HG03039 (cell line): ENCODE data around the gene KIF2C.
"Not testable (repeated sequence)": the region's sequence is repeated elsewhere in the genome, so short reads cannot be mapped to it uniquely, and the experiment has no call there.

Experiments
- ATAC-seq: cut with Tn5 transposase; IDR thresholded peaks from one replicate; pipeline ENCODE4 v1.9.1; 2021; ENCODE audit warnings: mild to moderate bottlenecking, moderate library complexity; ENCODE audit not compliant: unreplicated experiment

Gene KIF2C

DNA sequence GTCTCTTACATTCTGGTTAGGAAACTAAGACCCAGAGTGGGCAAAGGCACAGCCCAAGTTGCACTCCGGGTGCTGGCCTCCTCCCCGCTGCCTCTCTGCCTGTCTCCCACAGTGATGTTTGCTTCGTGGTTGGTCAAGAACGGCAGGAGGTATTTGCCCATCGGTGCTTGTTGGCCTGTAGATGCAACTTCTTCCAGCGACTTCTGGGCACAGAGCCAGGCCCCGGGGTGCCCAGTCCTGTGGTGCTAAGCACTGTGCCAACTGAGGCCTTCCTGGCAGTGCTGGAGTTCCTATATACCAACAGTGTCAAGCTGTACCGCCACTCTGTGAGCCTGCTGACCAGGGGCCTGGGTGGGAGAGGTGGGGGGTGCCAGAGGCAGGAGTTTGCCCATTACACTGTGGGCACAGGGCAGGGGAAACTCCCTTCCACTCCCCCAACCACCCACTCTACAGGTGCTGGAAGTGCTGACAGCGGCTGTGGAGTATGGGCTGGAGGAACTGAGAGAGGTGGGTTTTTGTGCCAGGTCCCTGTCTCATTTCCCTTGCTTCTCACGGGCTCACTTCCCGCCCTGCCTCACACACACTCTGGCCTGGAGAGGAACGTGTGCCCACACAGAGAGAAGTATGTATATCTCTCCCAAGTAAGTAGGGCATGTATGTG is 70.6 kb downstream of the KIF2C start:
- ATAC-seq = no peak

DNA sequence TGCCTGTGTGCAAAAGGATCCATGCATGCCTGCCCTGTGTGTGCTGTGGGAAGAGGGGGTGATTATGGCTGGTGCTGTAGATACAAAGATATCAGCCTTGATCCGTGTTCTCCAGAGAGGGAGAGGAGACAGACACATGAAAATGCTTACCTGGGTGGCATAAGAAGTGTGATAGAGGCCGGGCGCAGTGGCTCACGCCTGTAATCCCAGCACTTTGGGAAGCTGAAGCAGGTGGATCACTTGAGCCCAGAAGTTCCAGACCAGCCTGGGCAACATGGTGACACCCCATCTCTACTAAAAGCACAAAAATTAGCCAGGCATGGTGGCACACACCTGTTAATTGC is 71.1 kb downstream of the KIF2C start:
- ATAC-seq = not testable (repeated sequence)

DNA sequence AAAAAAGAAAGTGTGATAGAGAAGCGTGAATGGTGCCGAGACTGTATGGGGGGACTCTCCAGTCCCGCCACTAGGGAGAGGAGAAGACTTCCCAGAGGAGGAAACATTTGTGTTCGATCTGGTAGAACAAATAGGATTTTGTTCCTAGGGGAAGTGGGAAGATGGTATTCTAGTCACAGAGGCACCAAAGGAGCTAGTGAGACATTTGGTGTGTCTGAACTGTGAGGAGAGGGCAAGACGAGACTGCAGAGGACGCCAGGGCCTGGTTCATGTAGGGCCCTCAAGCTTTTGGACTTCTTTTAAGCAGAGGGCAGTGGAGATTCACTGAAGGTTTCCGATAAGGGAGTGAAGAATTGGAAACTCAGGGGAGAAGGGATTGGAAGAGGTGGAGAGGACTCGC is 71.6 kb downstream of the KIF2C start:
- ATAC-seq = no peak

DNA sequence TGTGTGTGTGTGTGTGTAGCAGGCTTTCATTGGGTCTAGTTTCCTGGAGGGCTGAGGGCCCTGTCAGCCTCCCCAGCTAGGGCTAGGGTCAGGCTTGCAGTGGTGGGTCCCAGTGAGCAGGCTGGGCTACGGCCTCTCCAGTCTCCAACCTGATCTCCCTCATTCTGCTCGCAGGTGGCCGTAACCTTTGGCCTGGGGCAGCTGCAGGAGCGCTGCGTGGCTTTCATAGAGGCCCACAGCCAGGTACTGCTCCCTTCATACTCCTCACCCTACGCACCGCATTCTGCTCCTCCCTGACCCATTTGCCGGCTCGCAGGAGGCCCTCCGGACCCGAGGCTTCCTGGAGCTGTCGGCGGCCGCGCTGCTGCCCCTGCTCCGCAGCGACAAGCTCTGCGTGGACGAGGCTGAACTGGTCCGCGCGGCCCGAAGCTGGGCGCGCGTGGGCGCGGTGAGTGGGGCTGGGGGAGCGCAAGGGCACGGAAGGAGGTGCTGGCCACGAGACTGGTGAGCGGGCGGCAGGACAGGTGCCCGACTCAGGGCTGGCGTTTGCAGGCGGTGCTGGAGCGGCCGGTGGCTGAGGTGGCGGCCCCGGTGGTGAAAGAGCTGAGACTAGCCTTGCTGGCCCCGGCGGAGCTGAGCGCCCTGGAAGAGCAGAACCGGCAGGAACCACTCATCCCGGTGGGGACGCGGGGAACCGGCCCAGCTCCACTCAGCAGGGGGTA is 73.3 kb downstream of the KIF2C start:
- no peak for ATAC-seq

DNA sequence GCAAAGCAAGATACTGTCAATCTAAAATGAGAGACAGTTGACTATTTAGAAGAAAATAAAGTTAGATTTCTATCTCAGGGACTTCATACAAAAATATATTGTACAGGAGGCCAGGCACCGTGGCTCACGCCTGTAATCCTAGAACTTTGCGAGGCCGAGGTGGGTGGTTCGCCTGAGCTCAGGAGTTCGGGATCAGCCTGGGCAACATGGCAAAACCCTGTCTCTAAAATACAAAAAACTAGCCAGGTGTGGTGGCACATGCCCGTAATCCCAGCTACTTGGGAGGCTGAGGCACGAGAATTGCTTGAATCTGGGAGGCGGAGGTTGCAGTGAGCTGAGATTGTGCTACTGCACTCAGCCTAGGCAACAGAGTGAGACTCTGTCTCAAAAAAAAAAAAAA is 76.3 kb downstream of the KIF2C start:
- not testable (repeated sequence) for ATAC-seq

DNA sequence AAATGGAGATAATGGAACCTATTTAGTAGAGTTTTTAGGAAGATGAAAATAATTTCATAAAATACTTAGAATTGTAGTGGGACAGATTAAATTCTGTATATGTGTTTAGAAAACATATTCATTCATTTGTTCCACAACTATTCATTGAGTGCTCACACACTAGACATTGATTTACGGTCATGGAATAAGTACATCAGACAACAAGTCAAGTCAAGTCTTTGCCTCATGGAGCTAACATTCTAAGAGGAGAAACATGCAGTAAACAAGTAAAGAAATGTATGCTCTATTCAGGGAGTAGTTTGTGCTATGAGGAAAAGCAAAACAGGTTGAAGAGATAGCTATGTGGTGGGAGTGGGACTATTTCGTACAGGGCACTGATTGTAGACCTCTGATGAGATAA is 77.7 kb downstream of the KIF2C start:
- no peak for ATAC-seq
